HFF-Myc (cell line): ENCODE results near the gene PHLDB3.

ENCODE experiments used
- DNase-seq: peaks from one replicate; pipeline ENCODE4 v3.0.0-alpha.2; 2011; ENCODE audit warnings: low read depth; ENCODE audit errors: extremely low read depth
- H3K4me3 ChIP-seq: replicated peaks from 2 replicates; pipeline ENCODE4 v1.5.1; 2011; ENCODE audit warnings: low read depth, mild to moderate bottlenecking, control low read depth, low read length
- TF ChIP-seq, protein P1 (sequence below): IDR thresholded peaks from 2 replicates; pipeline ENCODE4 v1.5.1; 2012; ENCODE audit warnings: mild to moderate bottlenecking, low read depth, low read length, control low read depth; ENCODE audit errors: missing control alignments

PHLDB3 gene

DNA sequence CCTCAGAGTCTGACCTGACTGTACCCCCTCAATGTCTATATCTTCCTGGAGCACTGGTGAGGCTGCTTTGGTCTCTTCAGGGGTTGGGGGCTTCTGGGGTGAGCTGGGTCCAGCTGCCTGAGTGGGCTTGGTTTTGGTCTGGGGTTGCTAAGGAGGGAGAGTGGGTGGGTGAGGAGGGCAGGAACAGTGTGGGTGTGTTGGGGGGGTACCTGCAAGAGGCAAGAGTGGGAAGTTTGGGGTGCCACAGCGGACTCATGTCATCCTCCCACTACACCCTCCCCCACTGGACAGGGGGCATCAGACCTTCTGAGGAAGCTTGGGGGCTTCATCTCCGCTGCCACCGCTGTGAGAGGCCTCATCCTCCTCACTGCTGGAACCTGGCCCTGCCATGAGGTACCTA is 42.0 kb upstream of the PHLDB3 start:
- DNase-seq: no peak
- H3K4me3 ChIP-seq: no peak overlapping the region
- TF ChIP-seq, protein P1, sequence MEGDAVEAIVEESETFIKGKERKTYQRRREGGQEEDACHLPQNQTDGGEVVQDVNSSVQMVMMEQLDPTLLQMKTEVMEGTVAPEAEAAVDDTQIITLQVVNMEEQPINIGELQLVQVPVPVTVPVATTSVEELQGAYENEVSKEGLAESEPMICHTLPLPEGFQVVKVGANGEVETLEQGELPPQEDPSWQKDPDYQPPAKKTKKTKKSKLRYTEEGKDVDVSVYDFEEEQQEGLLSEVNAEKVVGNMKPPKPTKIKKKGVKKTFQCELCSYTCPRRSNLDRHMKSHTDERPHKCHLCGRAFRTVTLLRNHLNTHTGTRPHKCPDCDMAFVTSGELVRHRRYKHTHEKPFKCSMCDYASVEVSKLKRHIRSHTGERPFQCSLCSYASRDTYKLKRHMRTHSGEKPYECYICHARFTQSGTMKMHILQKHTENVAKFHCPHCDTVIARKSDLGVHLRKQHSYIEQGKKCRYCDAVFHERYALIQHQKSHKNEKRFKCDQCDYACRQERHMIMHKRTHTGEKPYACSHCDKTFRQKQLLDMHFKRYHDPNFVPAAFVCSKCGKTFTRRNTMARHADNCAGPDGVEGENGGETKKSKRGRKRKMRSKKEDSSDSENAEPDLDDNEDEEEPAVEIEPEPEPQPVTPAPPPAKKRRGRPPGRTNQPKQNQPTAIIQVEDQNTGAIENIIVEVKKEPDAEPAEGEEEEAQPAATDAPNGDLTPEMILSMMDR: no peak

DNA sequence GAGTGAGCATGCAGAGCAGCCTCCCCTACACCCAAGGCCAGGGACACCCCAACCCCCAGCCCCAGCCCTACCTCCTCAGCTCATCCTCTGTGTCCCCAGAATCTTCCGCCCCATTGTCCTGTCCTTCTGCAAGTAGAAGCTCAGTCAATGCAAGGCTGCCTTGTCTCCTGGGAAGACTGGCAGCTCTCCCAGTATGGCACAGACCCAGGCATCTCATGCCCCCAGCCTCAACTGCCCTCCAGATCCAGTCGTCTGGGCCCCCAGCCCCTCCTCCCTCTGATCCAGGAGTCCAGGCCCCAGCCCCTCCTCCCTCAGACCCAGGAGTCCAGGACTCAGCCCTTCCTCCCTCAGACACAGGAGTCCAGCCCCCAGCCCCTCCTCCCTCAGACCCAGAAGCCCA is 41.4 kb upstream of the PHLDB3 start:
- TF ChIP-seq, protein P1: no peak
- H3K4me3 ChIP-seq: no peak overlapping the region
- no peak for DNase-seq

DNA sequence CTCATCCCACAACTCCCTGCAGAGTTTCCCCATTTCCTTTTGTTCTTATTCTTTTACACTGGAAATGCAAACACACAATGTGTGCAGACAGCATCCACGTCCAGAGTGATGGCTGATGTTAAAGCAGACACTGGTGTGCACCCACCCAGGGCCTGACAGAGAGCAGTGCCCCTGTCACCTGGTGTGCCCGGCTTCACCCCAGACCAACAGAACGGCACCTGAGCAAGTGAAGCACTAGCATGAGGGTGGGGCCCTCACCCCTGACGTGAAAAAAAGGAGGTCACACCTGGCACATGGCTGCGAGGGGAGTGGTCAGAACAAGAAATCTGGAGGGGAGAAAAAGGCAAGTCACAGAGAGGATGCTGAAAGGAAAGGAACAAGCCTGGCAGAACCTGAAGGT is 40.7 kb upstream of the PHLDB3 start:
- no peak for DNase-seq
- TF ChIP-seq, protein P1: no peak
- H3K4me3 ChIP-seq: no peak overlapping the region

DNA sequence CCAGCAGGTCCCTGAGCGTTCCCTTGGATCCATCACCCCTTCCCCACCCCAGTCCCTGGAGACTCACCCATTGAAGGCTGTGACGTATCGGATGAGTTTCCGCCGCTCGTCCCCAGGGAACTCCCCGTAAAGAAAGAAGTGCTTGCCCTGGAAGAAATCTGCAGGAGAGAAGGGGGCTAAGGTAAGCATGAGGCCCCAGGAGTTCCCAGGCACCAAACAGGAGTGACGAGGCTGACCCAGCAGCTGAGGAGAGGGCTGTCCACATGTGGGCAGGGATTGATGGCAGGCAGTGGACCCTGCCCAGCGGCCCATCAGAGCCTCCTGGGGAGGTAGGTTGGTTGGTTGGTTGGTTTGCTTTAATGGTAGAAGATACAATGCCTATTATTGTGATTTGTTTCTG is 39.5 kb upstream of the PHLDB3 start:
- no peak for DNase-seq
- TF ChIP-seq, protein P1: no peak
- H3K4me3 ChIP-seq: no peak overlapping the region

DNA sequence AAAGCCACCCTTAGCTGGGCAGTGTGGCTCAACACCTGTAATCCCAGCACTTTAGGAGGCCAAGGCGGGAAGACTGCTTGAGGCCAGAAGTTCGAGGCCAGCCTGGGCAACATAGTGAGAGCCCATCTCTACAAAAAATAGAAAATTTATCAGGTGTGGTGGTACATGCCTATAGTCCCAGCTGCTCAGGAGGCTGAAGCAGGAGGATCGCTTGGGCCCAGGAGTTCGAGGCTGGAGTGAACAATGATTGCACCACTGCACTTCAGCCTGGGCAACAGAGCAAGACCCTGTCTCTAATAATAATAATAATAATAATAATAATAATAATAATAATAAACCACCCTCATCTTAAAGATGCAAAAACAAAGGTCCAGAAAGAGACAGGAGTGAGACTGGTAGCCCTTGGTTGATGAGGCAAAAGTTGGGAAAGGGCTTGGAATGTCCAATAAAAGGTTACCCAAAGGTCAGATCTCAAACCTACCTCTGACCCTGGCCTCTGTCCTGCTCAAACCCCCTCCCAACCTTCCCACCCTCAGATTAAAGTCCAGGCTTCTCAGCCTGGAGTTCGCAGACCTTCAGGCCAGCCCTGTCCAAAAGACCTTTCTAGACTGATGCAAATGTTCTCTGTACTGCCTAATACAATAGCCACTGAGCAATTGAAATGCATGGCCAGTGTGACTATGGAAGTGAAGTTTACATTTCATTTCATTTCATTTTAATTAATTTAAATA is 37.5 kb upstream of the PHLDB3 start:
- DNase-seq: no peak
- no peak overlapping the region for H3K4me3 ChIP-seq
- TF ChIP-seq, protein P1: no peak

DNA sequence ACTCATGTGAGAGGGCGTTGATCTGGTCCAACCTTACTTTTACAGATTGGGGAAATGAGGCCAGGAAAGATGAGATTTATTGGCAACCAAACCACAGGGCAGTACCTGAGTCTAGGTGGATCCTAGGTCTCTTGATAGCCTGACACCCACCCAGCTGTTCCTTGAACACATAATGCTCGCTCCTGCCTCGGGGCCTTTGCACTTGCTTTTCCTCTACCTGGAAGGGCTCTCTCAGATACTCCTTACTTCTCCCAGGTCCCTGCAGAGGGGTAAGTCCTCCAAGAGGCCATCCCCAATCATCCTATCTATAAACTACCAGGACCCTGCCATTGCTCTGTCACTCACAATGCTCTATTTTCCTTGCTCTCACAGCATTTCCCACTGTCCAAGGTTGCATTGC is 35.8 kb upstream of the PHLDB3 start:
- H3K4me3 ChIP-seq: no peak overlapping the region
- no peak for DNase-seq
- TF ChIP-seq, protein P1: no peak

DNA sequence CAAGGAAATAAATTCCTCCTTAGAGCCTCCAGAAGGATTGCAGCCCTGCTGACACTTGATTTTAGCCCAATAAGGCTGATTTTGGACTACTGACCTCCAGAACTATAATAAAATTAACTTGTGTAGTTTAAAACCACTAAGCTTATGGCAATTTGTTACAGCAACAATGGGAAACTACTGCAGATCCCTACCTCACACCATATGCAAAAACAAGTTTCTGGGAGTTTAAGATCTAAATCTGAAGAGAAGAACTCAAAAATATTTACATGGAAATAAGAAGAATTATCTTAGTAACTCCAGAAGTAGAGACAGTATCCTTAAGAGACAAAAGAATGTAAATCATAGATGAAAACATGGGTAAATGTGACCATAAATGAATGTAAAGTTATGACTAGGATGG is 34.4 kb upstream of the PHLDB3 start:
- H3K4me3 ChIP-seq: no peak overlapping the region
- TF ChIP-seq, protein P1: no peak
- no peak for DNase-seq
